HEK293 (cell line): ENCODE results near the gene SETD1A.
A peak's percentile ranks its signal among the peaks of the same experiment; 100 is the strongest.

Experiments used
- EGR2 ChIP-seq: fragments of 450-650 bp; formaldehyde crosslinking; IDR thresholded peaks from 2 replicates; pipeline ENCODE4 v1.5.1; 2016; ENCODE audit warnings: low read depth, missing biosample characterization, missing genetic modification characterization
- GLI2 ChIP-seq: fragments of 450-650 bp; formaldehyde crosslinking; IDR thresholded peaks from 2 replicates; pipeline ENCODE4; 2017; ENCODE audit warnings: missing biosample characterization, missing genetic modification characterization, low read depth, borderline replicate concordance
- HOXD13 ChIP-seq: sonication (generic); formaldehyde crosslinking; IDR thresholded peaks from 2 replicates; pipeline ENCODE4 v1.8.0; 2022; ENCODE audit warnings: missing genetic modification reagents, borderline replicate concordance
- IKZF3 ChIP-seq: fragments of 450-650 bp; IDR thresholded peaks from 2 replicates; pipeline ENCODE4 v1.5.0; 2018; ENCODE audit warnings: missing biosample characterization, mild to moderate bottlenecking, missing genetic modification characterization, moderate library complexity
- MYNN ChIP-seq: fragments of 450-650 bp; formaldehyde crosslinking; IDR thresholded peaks from 2 replicates; pipeline ENCODE4 v1.5.1; 2016; ENCODE audit warnings: missing biosample characterization, missing genetic modification characterization, borderline replicate concordance
- REPIN1 ChIP-seq: fragments of 450-650 bp; formaldehyde crosslinking; IDR thresholded peaks from 2 replicates; pipeline ENCODE4 v1.5.1; 2017; ENCODE audit warnings: missing biosample characterization, missing genetic modification characterization, low read depth
- SCRT2 ChIP-seq: fragments of 450-650 bp; formaldehyde crosslinking; IDR thresholded peaks from 2 replicates; pipeline ENCODE4 v1.5.1; 2016; ENCODE audit warnings: missing biosample characterization, missing genetic modification characterization
- SETDB1 ChIP-seq: IDR thresholded peaks from one replicate; pipeline ENCODE4 v1.6.1; 2017; ENCODE audit warnings: mild to moderate bottlenecking, low read length, moderate library complexity, mixed read lengths; ENCODE audit not compliant: insufficient read length
- SP7 ChIP-seq: fragments of 450-650 bp; formaldehyde crosslinking; IDR thresholded peaks from 2 replicates; pipeline ENCODE4 v1.5.1; 2016; ENCODE audit warnings: missing biosample characterization, missing genetic modification characterization
- ZBTB20 ChIP-seq: fragments of 450-650 bp; formaldehyde crosslinking; IDR thresholded peaks from 2 replicates; pipeline ENCODE4 v1.5.1; 2016; ENCODE audit warnings: missing biosample characterization, missing genetic modification characterization
- ZIC2 ChIP-seq: fragments of 450-650 bp; formaldehyde crosslinking; IDR thresholded peaks from 2 replicates; pipeline ENCODE4 v1.5.1; 2016; ENCODE audit warnings: missing biosample characterization, missing genetic modification characterization
- ZNF133 ChIP-seq: fragments of 450-650 bp; formaldehyde crosslinking; IDR thresholded peaks from 2 replicates; pipeline ENCODE4 v1.5.1; 2016; ENCODE audit warnings: missing biosample characterization, missing genetic modification characterization
- ZNF174 ChIP-seq: fragments of 450-650 bp; formaldehyde crosslinking; IDR thresholded peaks from 2 replicates; pipeline ENCODE4 v1.5.0; 2017; ENCODE audit warnings: missing biosample characterization, mild to moderate bottlenecking, missing genetic modification characterization
- ZNF211 ChIP-seq: fragments of 450-650 bp; formaldehyde crosslinking; IDR thresholded peaks from 2 replicates; pipeline ENCODE4 v1.5.1; 2016; ENCODE audit warnings: low read depth, missing biosample characterization, missing genetic modification characterization
- ZNF223 ChIP-seq: fragments of 450-650 bp; formaldehyde crosslinking; IDR thresholded peaks from 2 replicates; pipeline ENCODE4 v1.5.1; 2016; ENCODE audit warnings: missing biosample characterization, missing genetic modification characterization
- ZNF239 ChIP-seq: fragments of 450-650 bp; formaldehyde crosslinking; IDR thresholded peaks from 2 replicates; pipeline ENCODE4 v1.5.1; 2016; ENCODE audit warnings: missing biosample characterization, missing genetic modification characterization
- ZNF266 ChIP-seq: fragments of 450-650 bp; formaldehyde crosslinking; IDR thresholded peaks from 2 replicates; pipeline ENCODE4 v1.5.1; 2016; ENCODE audit warnings: missing biosample characterization, missing genetic modification characterization, low read depth
- ZNF335 ChIP-seq: fragments of 450-650 bp; formaldehyde crosslinking; conservative IDR thresholded peaks from 2 replicates; pipeline ENCODE4 v1.5.1; 2016; ENCODE audit warnings: missing biosample characterization, missing genetic modification characterization
- ZNF354C ChIP-seq: fragments of 450-650 bp; formaldehyde crosslinking; IDR thresholded peaks from 2 replicates; pipeline ENCODE4 v1.5.1; 2016; ENCODE audit warnings: missing biosample characterization, missing genetic modification characterization, low read depth, borderline replicate concordance
- ZNF514 ChIP-seq: fragments of 450-650 bp; formaldehyde crosslinking; IDR thresholded peaks from 2 replicates; pipeline ENCODE4 v1.5.1; 2016; ENCODE audit warnings: missing biosample characterization, missing genetic modification characterization
- ZNF558 ChIP-seq: fragments of 450-650 bp; formaldehyde crosslinking; IDR thresholded peaks from 2 replicates; pipeline ENCODE4 v1.5.1; 2016; ENCODE audit warnings: missing biosample characterization, missing genetic modification characterization
- ZNF600 ChIP-seq: fragments of 450-650 bp; formaldehyde crosslinking; IDR thresholded peaks from 2 replicates; pipeline ENCODE4 v1.5.1; 2016; ENCODE audit warnings: missing biosample characterization, missing genetic modification characterization
- ZNF670 ChIP-seq: fragments of 450-650 bp; formaldehyde crosslinking; IDR thresholded peaks from 2 replicates; pipeline ENCODE4 v1.5.1; 2016; ENCODE audit warnings: missing biosample characterization, missing genetic modification characterization, low read depth
- ZNF785 ChIP-seq: fragments of 450-650 bp; formaldehyde crosslinking; IDR thresholded peaks from 2 replicates; pipeline ENCODE4 v1.5.1; 2016; ENCODE audit warnings: missing biosample characterization, missing genetic modification characterization
- ZNF830 ChIP-seq: fragments of 450-650 bp; IDR thresholded peaks from 2 replicates; pipeline ENCODE4 v1.5.0; 2018; ENCODE audit warnings: missing biosample characterization, missing genetic modification characterization, low read depth, mild to moderate bottlenecking, moderate library complexity
- ZNF837 ChIP-seq: fragments of 450-650 bp; formaldehyde crosslinking; IDR thresholded peaks from 2 replicates; pipeline ENCODE4 v1.5.1; 2016; ENCODE audit warnings: missing biosample characterization, missing genetic modification characterization
- TF ChIP-seq, protein P1 (sequence below): fragments of 450-650 bp; formaldehyde crosslinking; IDR thresholded peaks from 2 replicates; pipeline ENCODE4 v1.5.1; 2016; ENCODE audit warnings: missing biosample characterization, missing genetic modification characterization
- TF ChIP-seq, protein P2 (sequence below): fragments of 450-650 bp; formaldehyde crosslinking; IDR thresholded peaks from 2 replicates; pipeline ENCODE4 v1.5.1; 2016; ENCODE audit warnings: missing biosample characterization, missing genetic modification characterization
- TF ChIP-seq, protein P3 (sequence below): fragments of 450-650 bp; formaldehyde crosslinking; IDR thresholded peaks from 2 replicates; pipeline ENCODE4 v1.5.1; 2016; ENCODE audit warnings: missing biosample characterization, missing genetic modification characterization
- TF ChIP-seq, protein P4 (sequence below): fragments of 450-650 bp; formaldehyde crosslinking; IDR thresholded peaks from 2 replicates; pipeline ENCODE4 v1.5.1; 2016; ENCODE audit warnings: missing biosample characterization, missing genetic modification characterization
- TF ChIP-seq, protein P5 (sequence below): fragments of 450-650 bp; formaldehyde crosslinking; IDR thresholded peaks from 2 replicates; pipeline ENCODE4 v1.5.1; 2016; ENCODE audit warnings: missing biosample characterization, missing genetic modification characterization, borderline replicate concordance

SETD1A gene

DNA sequence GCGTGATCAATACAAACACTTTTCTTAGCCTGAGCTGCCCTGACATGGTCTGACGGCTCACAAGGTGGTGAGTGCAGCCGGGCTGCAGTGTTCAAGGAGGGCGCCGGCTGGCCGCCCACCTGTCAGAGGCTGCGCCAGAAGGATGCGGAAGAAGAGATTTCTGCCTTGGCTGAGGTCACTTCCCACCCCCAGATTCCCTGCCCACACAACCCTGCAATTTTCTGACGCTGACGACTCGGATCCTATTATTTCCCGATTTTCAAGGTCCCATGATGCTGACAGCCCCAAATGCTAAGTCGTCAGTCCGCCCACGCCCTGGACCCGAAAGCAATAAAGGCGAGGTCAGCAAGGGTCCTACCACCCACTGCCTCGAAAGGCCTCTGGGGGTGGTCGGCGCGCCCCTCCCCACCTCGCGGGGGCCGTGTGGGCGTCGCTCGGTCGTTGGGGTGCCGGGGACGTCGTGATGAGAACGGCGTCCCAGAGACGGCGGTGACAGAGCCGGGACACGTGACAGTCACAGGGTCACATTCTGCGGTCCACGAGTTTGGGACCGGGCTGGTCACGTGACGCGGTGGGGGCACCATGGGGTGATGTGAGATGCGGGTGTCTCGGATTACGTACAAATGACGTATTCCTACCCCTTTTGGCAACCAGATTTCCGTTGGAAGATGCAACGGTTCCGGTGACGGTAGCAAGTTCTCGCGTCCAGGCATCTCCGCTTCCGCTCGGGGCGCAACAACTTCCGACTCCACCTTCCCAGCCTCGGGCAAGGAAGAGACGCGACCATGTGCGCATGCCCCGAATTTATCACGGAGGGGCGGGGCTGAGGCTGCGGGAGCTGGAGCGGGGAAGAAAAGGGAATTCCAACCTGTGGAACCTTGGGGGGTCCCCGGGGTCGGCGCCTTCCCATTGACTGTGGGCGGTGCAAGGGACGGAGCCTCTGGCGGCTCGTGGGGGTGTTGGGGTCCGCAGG is 75.5 kb downstream of the SETD1A start, which contains the start of gene STX4 (continued):
- no peak for TF ChIP-seq GLI2
- peak; percentile 96 for TF ChIP-seq ZNF335 (tag by site-specific recombination)
- no peak for TF ChIP-seq ZNF785 (tag by site-specific recombination)
- no peak for TF ChIP-seq ZNF837 (tag by site-specific recombination)
- TF ChIP-seq REPIN1 (tag by site-specific recombination): peak; percentile 54; the same call in 1 of the 2 replicates
- TF ChIP-seq SETDB1: no peak
- no peak for TF ChIP-seq HOXD13
- 0 out of 2 replicates have a peak, but pooled peaks have one; percentile 36 for TF ChIP-seq ZNF133 (tag by site-specific recombination)
- TF ChIP-seq MYNN (tag by site-specific recombination): no peak
- TF ChIP-seq ZNF354C: no peak
- TF ChIP-seq ZNF514 (tag by site-specific recombination): no peak
- TF ChIP-seq, protein P1, sequence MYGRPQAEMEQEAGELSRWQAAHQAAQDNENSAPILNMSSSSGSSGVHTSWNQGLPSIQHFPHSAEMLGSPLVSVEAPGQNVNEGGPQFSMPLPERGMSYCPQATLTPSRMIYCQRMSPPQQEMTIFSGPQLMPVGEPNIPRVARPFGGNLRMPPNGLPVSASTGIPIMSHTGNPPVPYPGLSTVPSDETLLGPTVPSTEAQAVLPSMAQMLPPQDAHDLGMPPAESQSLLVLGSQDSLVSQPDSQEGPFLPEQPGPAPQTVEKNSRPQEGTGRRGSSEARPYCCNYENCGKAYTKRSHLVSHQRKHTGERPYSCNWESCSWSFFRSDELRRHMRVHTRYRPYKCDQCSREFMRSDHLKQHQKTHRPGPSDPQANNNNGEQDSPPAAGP: peak; percentile 91
- peak; percentile 38; the same call in 1 of the 2 replicates for TF ChIP-seq ZNF600
- TF ChIP-seq ZBTB20 (tag by site-specific recombination): peak; percentile 80
- TF ChIP-seq, protein P2, sequence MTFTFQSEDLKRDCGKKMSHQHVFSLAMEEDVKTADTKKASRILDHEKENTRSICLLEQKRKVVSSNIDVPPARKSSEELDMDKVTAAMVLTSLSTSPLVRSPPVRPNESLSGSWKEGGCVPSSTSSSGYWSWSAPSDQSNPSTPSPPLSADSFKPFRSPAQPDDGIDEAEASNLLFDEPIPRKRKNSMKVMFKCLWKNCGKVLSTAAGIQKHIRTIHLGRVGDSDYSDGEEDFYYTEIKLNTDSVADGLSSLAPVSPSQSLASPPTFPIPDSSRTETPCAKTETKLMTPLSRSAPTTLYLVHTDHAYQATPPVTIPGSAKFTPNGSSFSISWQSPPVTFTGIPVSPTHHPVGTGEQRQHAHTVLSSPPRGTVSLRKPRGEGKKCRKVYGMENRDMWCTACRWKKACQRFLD (tag by site-specific recombination): no peak; the same call in 1 of the 2 replicates
- no peak for TF ChIP-seq ZNF239
- TF ChIP-seq ZNF830 (tag by site-specific recombination): no peak
- no peak for TF ChIP-seq ZNF211 (tag by site-specific recombination)
- TF ChIP-seq EGR2 (tag by site-specific recombination): peak; percentile 99
- peak; percentile 88 for TF ChIP-seq ZIC2 (tag by site-specific recombination)
- peak; percentile 28; the same call in 1 of the 2 replicates for TF ChIP-seq ZNF558 (tag by site-specific recombination)
- TF ChIP-seq ZNF670 (tag by site-specific recombination): no peak
- TF ChIP-seq, protein P3, sequence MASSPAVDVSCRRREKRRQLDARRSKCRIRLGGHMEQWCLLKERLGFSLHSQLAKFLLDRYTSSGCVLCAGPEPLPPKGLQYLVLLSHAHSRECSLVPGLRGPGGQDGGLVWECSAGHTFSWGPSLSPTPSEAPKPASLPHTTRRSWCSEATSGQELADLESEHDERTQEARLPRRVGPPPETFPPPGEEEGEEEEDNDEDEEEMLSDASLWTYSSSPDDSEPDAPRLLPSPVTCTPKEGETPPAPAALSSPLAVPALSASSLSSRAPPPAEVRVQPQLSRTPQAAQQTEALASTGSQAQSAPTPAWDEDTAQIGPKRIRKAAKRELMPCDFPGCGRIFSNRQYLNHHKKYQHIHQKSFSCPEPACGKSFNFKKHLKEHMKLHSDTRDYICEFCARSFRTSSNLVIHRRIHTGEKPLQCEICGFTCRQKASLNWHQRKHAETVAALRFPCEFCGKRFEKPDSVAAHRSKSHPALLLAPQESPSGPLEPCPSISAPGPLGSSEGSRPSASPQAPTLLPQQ (tag by site-specific recombination): peak; percentile 96
- TF ChIP-seq, protein P4, sequence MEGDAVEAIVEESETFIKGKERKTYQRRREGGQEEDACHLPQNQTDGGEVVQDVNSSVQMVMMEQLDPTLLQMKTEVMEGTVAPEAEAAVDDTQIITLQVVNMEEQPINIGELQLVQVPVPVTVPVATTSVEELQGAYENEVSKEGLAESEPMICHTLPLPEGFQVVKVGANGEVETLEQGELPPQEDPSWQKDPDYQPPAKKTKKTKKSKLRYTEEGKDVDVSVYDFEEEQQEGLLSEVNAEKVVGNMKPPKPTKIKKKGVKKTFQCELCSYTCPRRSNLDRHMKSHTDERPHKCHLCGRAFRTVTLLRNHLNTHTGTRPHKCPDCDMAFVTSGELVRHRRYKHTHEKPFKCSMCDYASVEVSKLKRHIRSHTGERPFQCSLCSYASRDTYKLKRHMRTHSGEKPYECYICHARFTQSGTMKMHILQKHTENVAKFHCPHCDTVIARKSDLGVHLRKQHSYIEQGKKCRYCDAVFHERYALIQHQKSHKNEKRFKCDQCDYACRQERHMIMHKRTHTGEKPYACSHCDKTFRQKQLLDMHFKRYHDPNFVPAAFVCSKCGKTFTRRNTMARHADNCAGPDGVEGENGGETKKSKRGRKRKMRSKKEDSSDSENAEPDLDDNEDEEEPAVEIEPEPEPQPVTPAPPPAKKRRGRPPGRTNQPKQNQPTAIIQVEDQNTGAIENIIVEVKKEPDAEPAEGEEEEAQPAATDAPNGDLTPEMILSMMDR: peak; percentile 37; the same call in 1 of the 2 replicates
- no peak for TF ChIP-seq ZNF174
- TF ChIP-seq ZNF266 (tag by site-specific recombination): no peak
- TF ChIP-seq, protein P5, sequence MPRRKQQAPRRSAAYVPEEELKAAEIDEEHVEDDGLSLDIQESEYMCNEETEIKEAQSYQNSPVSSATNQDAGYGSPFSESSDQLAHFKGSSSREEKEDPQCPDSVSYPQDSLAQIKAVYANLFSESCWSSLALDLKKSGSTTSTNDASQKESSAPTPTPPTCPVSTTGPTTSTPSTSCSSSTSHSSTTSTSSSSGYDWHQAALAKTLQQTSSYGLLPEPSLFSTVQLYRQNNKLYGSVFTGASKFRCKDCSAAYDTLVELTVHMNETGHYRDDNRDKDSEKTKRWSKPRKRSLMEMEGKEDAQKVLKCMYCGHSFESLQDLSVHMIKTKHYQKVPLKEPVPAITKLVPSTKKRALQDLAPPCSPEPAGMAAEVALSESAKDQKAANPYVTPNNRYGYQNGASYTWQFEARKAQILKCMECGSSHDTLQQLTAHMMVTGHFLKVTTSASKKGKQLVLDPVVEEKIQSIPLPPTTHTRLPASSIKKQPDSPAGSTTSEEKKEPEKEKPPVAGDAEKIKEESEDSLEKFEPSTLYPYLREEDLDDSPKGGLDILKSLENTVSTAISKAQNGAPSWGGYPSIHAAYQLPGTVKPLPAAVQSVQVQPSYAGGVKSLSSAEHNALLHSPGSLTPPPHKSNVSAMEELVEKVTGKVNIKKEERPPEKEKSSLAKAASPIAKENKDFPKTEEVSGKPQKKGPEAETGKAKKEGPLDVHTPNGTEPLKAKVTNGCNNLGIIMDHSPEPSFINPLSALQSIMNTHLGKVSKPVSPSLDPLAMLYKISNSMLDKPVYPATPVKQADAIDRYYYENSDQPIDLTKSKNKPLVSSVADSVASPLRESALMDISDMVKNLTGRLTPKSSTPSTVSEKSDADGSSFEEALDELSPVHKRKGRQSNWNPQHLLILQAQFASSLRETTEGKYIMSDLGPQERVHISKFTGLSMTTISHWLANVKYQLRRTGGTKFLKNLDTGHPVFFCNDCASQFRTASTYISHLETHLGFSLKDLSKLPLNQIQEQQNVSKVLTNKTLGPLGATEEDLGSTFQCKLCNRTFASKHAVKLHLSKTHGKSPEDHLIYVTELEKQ: peak; percentile 74; the same call in 1 of the 2 replicates
- peak; percentile 98 for TF ChIP-seq SP7 (tag by site-specific recombination)
- TF ChIP-seq ZNF223 (tag by site-specific recombination): peak; percentile 36; the same call in 1 of the 2 replicates
- peak; percentile 96 for TF ChIP-seq SCRT2 (tag by site-specific recombination)
- TF ChIP-seq IKZF3 (tag by site-specific recombination): peak; percentile 57; the same call in 1 of the 2 replicates
